Kidney capillary endothelial cell (primary cell): Measurements from ENCODE around the gene PRR23E.

Experiments used
- DNase-seq: peaks from one replicate; pipeline ENCODE4 v3.0.0-alpha.2; 2018; ENCODE audit warnings: low spot score

The PRR23E gene

GRCh38 chr3:127164615-127165014 lies 28.3 kb upstream of the PRR23E start:
- no peak for DNase-seq

- DNase-seq: no peak
Measured at GRCh38 chr3:127165036-127165435, 27.9 kb upstream of the PRR23E start.

- DNase-seq: no peak
Measured at GRCh38 chr3:127165694-127166485, 27.0 kb upstream of the PRR23E start.

GRCh38 chr3:127166501-127167065 lies 26.3 kb upstream of the PRR23E start:
- DNase-seq: no peak

GRCh38 chr3:127167315-127168043 lies 25.5 kb upstream of the PRR23E start:
- no peak for DNase-seq

- DNase-seq: no peak
Measured at GRCh38 chr3:127168271-127168670, 24.7 kb upstream of the PRR23E start.

- DNase-seq: peak; percentile 15
Measured at GRCh38 chr3:127170814-127171213, 22.1 kb upstream of the PRR23E start.

GRCh38 chr3:127171320-127171719 lies 21.6 kb upstream of the PRR23E start:
- DNase-seq: no peak

- DNase-seq: no peak
Measured at GRCh38 chr3:127171721-127172120, 21.2 kb upstream of the PRR23E start.

GRCh38 chr3:127172211-127172610 lies 20.7 kb upstream of the PRR23E start:
- DNase-seq: peak; percentile 4

- peak; percentile 85 for DNase-seq
Measured at GRCh38 chr3:127172781-127173515, 20.0 kb upstream of the PRR23E start.

- no peak for DNase-seq
Measured at GRCh38 chr3:127173516-127174166, 19.3 kb upstream of the PRR23E start.

- DNase-seq: no peak
Measured at GRCh38 chr3:127174284-127174683, 18.6 kb upstream of the PRR23E start.

GRCh38 chr3:127174715-127175140 lies 18.2 kb upstream of the PRR23E start:
- DNase-seq: no peak

GRCh38 chr3:127175272-127175671 lies 17.7 kb upstream of the PRR23E start:
- no peak for DNase-seq

GRCh38 chr3:127177226-127177625 lies 15.7 kb upstream of the PRR23E start:
- DNase-seq: no peak

- no peak for DNase-seq
Measured at GRCh38 chr3:127180859-127181258, 12.1 kb upstream of the PRR23E start.

GRCh38 chr3:127182431-127182830 lies 10.5 kb upstream of the PRR23E start:
- no peak for DNase-seq

- no peak for DNase-seq
Measured at GRCh38 chr3:127182848-127183714, 9.8 kb upstream of the PRR23E start.

GRCh38 chr3:127183931-127184869 lies 8.7 kb upstream of the PRR23E start:
- DNase-seq: no peak
